K562 (cell line): Measurements from ENCODE around the gene ZNF566. TPM values are rescaled to one million over a fixed set of nuclear protein-coding genes. Genes with fewer than 3 reads are reported as not detected.

Experiments
- ATAC-seq: fragments of 200-7000 bp; cut with Tn5 transposase; 3 replicates; pipeline ENCODE4 v1.9.1; 2020; ENCODE audit warnings: moderate library complexity
- BruUV-seq: library from RNA; stranded (reverse); fragments of 400-500 nt; replicated peaks from 2 replicates; lab custom pipeline; 2021; lab: Mats Ljungman, UMichigan
- CTCF ChIA-PET: fragments of 300-600 bp; formaldehyde crosslinking; extraction: SDS; loops from one replicate; lab custom pipeline; 2021; ENCODE audit warnings: low intra/inter-chr PET ratio; lab: Yijun Ruan, JAX
- POLR2A ChIA-PET: fragments of 300-600, 350-650 bp; sonication (Branson Sonifier 250); formaldehyde crosslinking; extraction: SDS; loops from one replicate; lab custom pipeline; 2021; ENCODE audit warnings: antibody characterized with exemption, inconsistent platforms; lab: Yijun Ruan, JAX
- DNase-seq, 4 experiments: peaks; one replicate each; pipeline versions ENCODE4 v3.0.0 to v3.0.0-alpha.2; 2011 to 2018; ENCODE audit warnings: low spot score in 3 of 4, mixed read lengths in 3 of 4; ENCODE audit errors: extremely low read depth in 1 of 4
- FAIRE-seq: peaks from 2 replicates; lab custom pipeline; 2011; peaks lifted over from hg19 to GRCh38; lab: Jason Lieb, UNC
- H2AFZ ChIP-seq: 2 replicates; pipeline ENCODE4 v1.6.0; 2011; ENCODE audit warnings: low read depth, low read length, control low read depth, inconsistent platforms
- H3K27ac ChIP-seq: fragments of 200-600 bp; 3 replicates; pipeline ENCODE4 v1.8.0; 2011; ENCODE audit warnings: low read depth, mild to moderate bottlenecking, control low read depth, inconsistent platforms, low read length, moderate library complexity, mixed read lengths; ENCODE audit errors: extremely low read depth
- H3K27me3 ChIP-seq, 2 experiments: fragments of 300-600 bp in 1 of 2; 2 replicates in 1 of 2; 3 replicates in 1 of 2; pipeline versions ENCODE4 v1.6.0 to v1.8.0; 2011; ENCODE audit warnings: inconsistent platforms in 2 of 2, low read length in 2 of 2, mild to moderate bottlenecking in 1 of 2, mixed read lengths in 1 of 2, moderate library complexity in 1 of 2; ENCODE audit not compliant: control insufficient read depth in 2 of 2, insufficient read depth in 2 of 2
- H3K36me3 ChIP-seq: fragments of 300-600 bp; 3 replicates; pipeline ENCODE4 v1.8.0; 2011; ENCODE audit warnings: mild to moderate bottlenecking, low read length, inconsistent platforms; ENCODE audit not compliant: control insufficient read depth, insufficient read depth
- H3K4me1 ChIP-seq, 2 experiments: fragments of 200-600 bp in 1 of 2; replicated peaks in 1 of 2; 2 replicates in 1 of 2; 3 replicates in 1 of 2; pipeline versions ENCODE4 v1.5.1 to v1.8.0; 2011; ENCODE audit warnings: inconsistent platforms in 2 of 2, low read length in 2 of 2, mild to moderate bottlenecking in 1 of 2, mixed read lengths in 1 of 2, moderate library complexity in 1 of 2; ENCODE audit not compliant: control insufficient read depth in 2 of 2, insufficient read depth in 2 of 2
- H3K4me2 ChIP-seq: 2 replicates; pipeline ENCODE4 v1.6.1; 2011; ENCODE audit warnings: low read length, control low read depth, inconsistent platforms, mixed read lengths; ENCODE audit not compliant: insufficient read depth
- H3K4me3 ChIP-seq: fragments of 200-600 bp; sonication (generic), shearing (Covaris generic); 2 replicates; pipeline ENCODE4 v1.5.1; 2016; ENCODE audit warnings: control low read depth, inconsistent platforms
- H3K79me2 ChIP-seq: fragments of 200-600 bp; 3 replicates; pipeline ENCODE4 v1.8.0; 2011; ENCODE audit warnings: low read length, inconsistent platforms; ENCODE audit not compliant: control insufficient read depth, insufficient read depth
- H3K9ac ChIP-seq, 2 experiments: 2 replicates each; pipeline versions ENCODE4 v1.6.0 to v1.6.1; 2011; ENCODE audit warnings: low read depth in 2 of 2, low read length in 2 of 2, control low read depth in 1 of 2, inconsistent platforms in 1 of 2, mild to moderate bottlenecking in 1 of 2, mixed read lengths in 1 of 2; ENCODE audit not compliant: insufficient read depth in 1 of 2
- H3K9me1 ChIP-seq: one replicate; pipeline ENCODE4 v1.6.0; 2011; ENCODE audit warnings: inconsistent platforms, mild to moderate bottlenecking, low read length, moderate library complexity; ENCODE audit not compliant: control insufficient read depth, insufficient read depth
- H3K9me3 ChIP-seq: replicated peaks from 2 replicates; pipeline ENCODE4 v1.5.1; 2011; ENCODE audit warnings: low read depth, low read length, inconsistent platforms; ENCODE audit not compliant: control insufficient read depth, insufficient read depth
- H4K20me1 ChIP-seq: replicated peaks from 2 replicates; pipeline ENCODE4 v1.6.1; 2011; ENCODE audit warnings: low read length, inconsistent platforms, mixed read lengths; ENCODE audit not compliant: control insufficient read depth, insufficient read depth
- ARHGAP35 ChIP-seq: fragments of 450-650 bp; IDR thresholded peaks from 2 replicates; pipeline ENCODE4 v1.6.1; 2018; ENCODE audit not compliant: partially characterized antibody
- MCM3 ChIP-seq: fragments of 450-650 bp; IDR thresholded peaks from 2 replicates; pipeline ENCODE4 v1.6.1; 2016
- RAD21 ChIP-seq, 2 experiments: fragments of 250-450 bp in 1 of 2; fragments of 450-650 bp in 1 of 2; sonication (Bioruptor Pico) in 1 of 2; formaldehyde crosslinking in 1 of 2; IDR thresholded peaks in 1 of 2; conservative IDR thresholded peaks in 1 of 2; 2 replicates each; pipeline versions ENCODE4 v1.4.0 to v1.8.0; 2020 to 2022; ENCODE audit warnings: mild to moderate bottlenecking in 2 of 2, moderate library complexity in 1 of 2
- TRIM25 ChIP-seq: fragments of 450-650 bp; IDR thresholded peaks from 2 replicates; pipeline ENCODE4 v1.7.0; 2016; ENCODE audit warnings: borderline replicate concordance
- ZNF507 ChIP-seq: conservative IDR thresholded peaks from 2 replicates; pipeline ENCODE4 v1.6.1; 2017; ENCODE audit warnings: missing genetic modification characterization, missing compliant biosample characterization
- ZNF639 ChIP-seq, 2 experiments: fragments of 200-800 bp in 1 of 2; sonication (Bioruptor generic) in 1 of 2; sonication (generic) in 1 of 2; formaldehyde crosslinking in 1 of 2; IDR thresholded peaks in 1 of 2; conservative IDR thresholded peaks in 1 of 2; 2 replicates each; pipeline versions ENCODE4 v1.5.0 to v1.6.1; 2016 to 2020; ENCODE audit warnings: missing compliant biosample characterization in 1 of 2, missing genetic modification characterization in 1 of 2, missing genetic modification reagents in 1 of 2
- WGBS: fragments of 100-300 bp; shearing (Covaris generic); methylation state at CpG from one replicate; pipeline ENCODE4 v1.1.6; 2016; ENCODE audit warnings: low coverage, mixed read lengths; ENCODE audit not compliant: insufficient coverage; ENCODE audit errors: missing lambda C conversion rate; 5-methylcytosine and 5-hydroxymethylcytosine counted together
- in situ Hi-C: fragments of 300-500 bp; cut with MboI; formaldehyde crosslinking; loops from 4 replicates; pipeline ENCODE4 v1.15.0; 2018; ENCODE audit warnings: inconsistent platforms, mixed read lengths
- intact Hi-C: fragments of 100-400 bp; cut with micrococcal nuclease; formaldehyde crosslinking; loops from 2 replicates; pipeline ENCODE4 v1.14.2; 2022
- polyA plus RNA-seq, 8 experiments: library from polyadenylated mRNA; depleted of rRNA in 4 of 8; stranded (reverse) in 5 of 8; unstranded in 3 of 8; fragments of >200 nt; fragmentation: Nextera tagmentation in 2 of 8; fragmentation: Illumina TruSeq in 1 of 8; extraction: Ambion mirVana in 2 of 8; extraction: Trizol in 1 of 8; gene quantifications; 2 replicates each; pipeline versions ENCODE4 v1.2.1 to v1.2.3, GENCODE V29; 2011 to 2014; ENCODE audit warnings: inconsistent platforms in 1 of 8, missing spikeins in 1 of 8
- total RNA-seq, 7 experiments: library from RNA; depleted of rRNA in 6 of 7; stranded (reverse); fragments of >200 nt in 6 of 7; fragmentation: Illumina TruSeq in 2 of 7; extraction: Trizol in 2 of 7; gene quantifications; 2 replicates each; pipeline versions ENCODE4 v1.2.1 to v1.2.3, GENCODE V29; 2011 to 2021; ENCODE audit warnings: low replicate concordance in 1 of 7

The ZNF566 gene
- total and polyA plus RNA-seq, 9 of the 15 experiments (the other 6 are each of a cell fraction or from before 2014, with no cell fraction given): 5.5 to 11.4 (median 9.7) TPM

DNA sequence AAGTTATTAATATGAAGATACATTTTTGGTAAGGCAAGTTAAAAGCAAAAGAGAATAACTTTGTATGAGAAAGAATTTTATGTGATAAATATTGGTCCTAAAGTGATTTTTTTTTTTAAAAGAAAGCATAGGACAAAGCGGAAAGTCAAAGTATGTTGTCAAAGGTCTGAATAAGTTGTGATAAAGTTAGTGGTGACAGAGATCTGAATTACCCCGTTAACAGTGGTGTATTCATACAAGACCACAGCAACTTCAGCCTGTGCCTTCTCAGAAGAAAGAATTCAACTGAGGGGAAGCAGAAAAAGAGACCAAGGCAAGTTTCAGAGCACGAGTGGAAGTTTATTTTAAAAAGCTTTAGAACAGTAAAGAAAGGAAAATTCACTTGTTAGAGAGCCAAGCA is 19.0 kb upstream of the ZNF566 start:
- H2AFZ ChIP-seq: no peak overlapping the region
- H3K4me1 ChIP-seq: no peaks in the 10 kb centered on the region
- no peaks in the 10 kb centered on the region for H4K20me1 ChIP-seq
- no peaks in the 10 kb centered on the region for H3K79me2 ChIP-seq
- ATAC-seq (no peak), DNase-seq (no peak), FAIRE-seq (no peak)
- no peak overlapping the region for H3K9ac ChIP-seq
- no peaks in the 10 kb centered on the region for H3K36me3 ChIP-seq
- intact Hi-C loops: no loop called here
- H3K27me3 ChIP-seq: no peaks in the 10 kb centered on the region
- in situ Hi-C loops: no loop called here
- CTCF ChIA-PET: no interaction called here
- H3K9me3 ChIP-seq: no peaks in the 10 kb centered on the region
- H3K4me3 ChIP-seq: no peak overlapping the region
- BruUV-seq: no TSS peak
- H3K27ac ChIP-seq: no peak overlapping the region
- POLR2A ChIA-PET: no interaction called here
- no peaks in the 10 kb centered on the region for H3K9me1 ChIP-seq
- WGBS: 33% methylated on average over 3 of the region's 3 CpGs
- no peak overlapping the region for H3K4me2 ChIP-seq
- TF ChIP-seq ARHGAP35: no peak
- TF ChIP-seq TRIM25: no peak
- no peak for TF ChIP-seq RAD21 (CRISPR knock-in tag; conservative IDR thresholded peaks at IDR 0.05 in 1 of 2, IDR thresholded peaks at IDR 0.05 in 1 of 2)
- no peak for TF ChIP-seq ZNF507
- TF ChIP-seq MCM3: no peak
- no peak for TF ChIP-seq ZNF639 (CRISPR knock-in tag; conservative IDR thresholded peaks at IDR 0.05 in 1 of 2, IDR thresholded peaks at IDR 0.05 in 1 of 2)
